DMS79 treated with DMSO at 0.1 percent for 48 hours (cell line): ENCODE measurements around the gene CBLC.

Experiments used
- DNase-seq: peaks from one replicate; lab custom pipeline; 2025; lab: John Stamatoyannopoulos, UW

CBLC gene

GRCh38 chr19:44777715-44778347, at the start of gene CBLC:
Gene CBLC, plus strand, starts transcription at chr19:44777890. Its CDS starts 42 bp downstream, at chr19:44777932.
- DNase-seq = peak; percentile 43

GRCh38 chr19:44728178-44728577, 49.5 kb upstream of the CBLC start:
- DNase-seq = no peak

- DNase-seq = no peak
Observed at GRCh38 chr19:44729516-44730033, 48.1 kb upstream of the CBLC start.

GRCh38 chr19:44731081-44731480, 46.6 kb upstream of the CBLC start:
- no peak for DNase-seq

GRCh38 chr19:44731622-44732021, 46.1 kb upstream of the CBLC start:
- DNase-seq = no peak

GRCh38 chr19:44732235-44733014, 45.3 kb upstream of the CBLC start:
- DNase-seq = no peak

GRCh38 chr19:44734357-44734756, 43.3 kb upstream of the CBLC start:
- DNase-seq = no peak

GRCh38 chr19:44735011-44735410, 42.7 kb upstream of the CBLC start:
- DNase-seq = no peak

- DNase-seq = no peak
Observed at GRCh38 chr19:44737238-44738071, 40.2 kb upstream of the CBLC start.

- DNase-seq = no peak
Observed at GRCh38 chr19:44738136-44738535, 39.6 kb upstream of the CBLC start.

GRCh38 chr19:44738603-44739558, 38.8 kb upstream of the CBLC start:
- no peak for DNase-seq

GRCh38 chr19:44740351-44740824, 37.3 kb upstream of the CBLC start:
- no peak for DNase-seq

GRCh38 chr19:44741258-44741731, 36.4 kb upstream of the CBLC start:
- no peak for DNase-seq

- peak; percentile 72 for DNase-seq
Observed at GRCh38 chr19:44741841-44742329, 35.8 kb upstream of the CBLC start.

- no peak for DNase-seq
Observed at GRCh38 chr19:44742330-44743061, 35.2 kb upstream of the CBLC start.

- DNase-seq = no peak
Observed at GRCh38 chr19:44744871-44745332, 32.8 kb upstream of the CBLC start.

- no peak for DNase-seq
Observed at GRCh38 chr19:44745341-44745831, 32.3 kb upstream of the CBLC start.

- no peak for DNase-seq
Observed at GRCh38 chr19:44745887-44746600, 31.6 kb upstream of the CBLC start.

GRCh38 chr19:44746616-44746945, 31.1 kb upstream of the CBLC start:
- no peak for DNase-seq
